HG02884 (cell line): Measurements from ENCODE around the gene ZNF524.

Source experiments
- ATAC-seq: cut with Tn5 transposase; IDR thresholded peaks from one replicate; pipeline ENCODE4 v1.9.1; 2021; ENCODE audit warnings: mild to moderate bottlenecking, moderate library complexity; ENCODE audit not compliant: unreplicated experiment

Gene ZNF524

DNA sequence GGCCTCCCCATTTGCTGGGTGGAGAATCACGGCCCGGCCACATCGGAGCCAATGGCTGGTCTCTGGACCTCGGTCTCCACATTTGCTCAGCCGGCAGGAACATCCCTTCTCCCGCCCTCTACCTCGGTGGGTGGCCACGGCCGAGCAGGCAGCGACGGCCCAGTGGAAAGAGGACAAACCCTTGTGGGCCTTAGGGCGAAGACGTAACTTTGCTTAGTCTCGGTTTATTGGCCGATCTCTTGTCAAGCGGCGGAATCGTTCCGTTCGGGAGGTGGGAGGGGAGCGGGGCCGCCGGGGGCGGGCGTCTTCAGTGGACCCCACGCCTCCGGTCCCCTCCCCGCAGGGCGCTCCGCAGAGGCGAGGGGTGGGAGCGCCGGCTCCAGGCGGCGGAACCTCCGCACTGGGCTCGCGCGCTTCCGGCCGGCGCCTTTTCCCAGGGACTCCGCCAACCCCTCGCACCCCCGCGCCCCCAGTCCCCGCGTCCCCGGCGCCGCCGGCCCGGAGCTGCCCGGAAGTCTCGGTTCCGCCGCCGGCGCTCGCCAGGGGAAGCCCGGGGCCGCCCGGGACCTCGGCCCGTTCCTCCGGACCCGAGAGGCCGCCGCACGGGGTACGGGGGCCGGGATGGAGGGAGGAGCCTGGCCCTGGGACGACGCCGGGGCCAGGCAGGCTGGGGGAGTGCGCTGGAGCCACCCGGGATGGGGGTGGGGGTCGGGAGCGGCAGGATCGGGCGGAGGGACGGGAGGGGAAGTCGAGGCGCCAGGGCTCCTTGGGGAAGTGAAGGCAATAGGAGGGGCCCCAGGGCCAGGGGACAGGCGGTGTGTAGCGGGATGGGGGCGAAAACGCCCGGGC is 40.7 kb downstream of the ZNF524 start, which contains the start of gene ZNF580:
TSS of gene ZNF580 (plus strand) at position 426 of the 849 bp plus-strand sequence. CDS start 1,507 bp downstream, outside the sequence.
- no peak for ATAC-seq

DNA sequence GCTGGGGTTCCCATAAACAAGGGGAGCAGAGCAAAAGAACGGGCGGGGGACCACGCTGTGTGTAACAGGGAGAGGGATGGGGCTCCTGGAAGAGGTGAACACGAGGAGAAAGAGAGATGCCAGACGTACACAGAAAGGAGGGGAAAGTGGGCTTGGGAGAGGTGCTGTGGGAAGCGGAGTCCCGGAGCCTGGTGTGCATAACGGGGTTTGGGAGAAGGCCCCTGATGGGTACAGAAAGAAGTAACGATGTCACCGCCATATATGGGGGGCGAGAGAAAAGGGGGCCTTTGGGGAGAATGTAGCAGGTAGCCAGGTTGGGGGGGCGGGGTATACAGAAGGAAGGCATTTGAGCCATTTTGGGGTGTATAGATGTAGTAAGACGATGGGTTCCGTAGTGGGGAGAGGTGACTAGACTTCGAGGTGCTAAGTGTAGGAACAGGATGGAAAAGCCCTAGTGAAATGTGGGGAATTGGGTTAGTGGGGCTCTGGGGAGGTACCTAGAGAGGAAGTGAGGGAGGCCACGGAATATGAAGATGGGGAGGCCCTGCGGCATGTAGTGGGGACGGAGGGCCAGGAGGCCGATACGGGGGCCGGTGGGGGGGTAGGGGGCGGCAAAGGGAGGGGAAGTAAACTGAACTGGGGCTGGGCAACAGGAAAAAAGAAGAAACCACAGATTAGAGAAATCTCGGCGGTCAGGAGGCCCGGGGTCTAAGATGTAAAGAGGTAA is 41.5 kb downstream of the ZNF524 start:
- no peak for ATAC-seq

DNA sequence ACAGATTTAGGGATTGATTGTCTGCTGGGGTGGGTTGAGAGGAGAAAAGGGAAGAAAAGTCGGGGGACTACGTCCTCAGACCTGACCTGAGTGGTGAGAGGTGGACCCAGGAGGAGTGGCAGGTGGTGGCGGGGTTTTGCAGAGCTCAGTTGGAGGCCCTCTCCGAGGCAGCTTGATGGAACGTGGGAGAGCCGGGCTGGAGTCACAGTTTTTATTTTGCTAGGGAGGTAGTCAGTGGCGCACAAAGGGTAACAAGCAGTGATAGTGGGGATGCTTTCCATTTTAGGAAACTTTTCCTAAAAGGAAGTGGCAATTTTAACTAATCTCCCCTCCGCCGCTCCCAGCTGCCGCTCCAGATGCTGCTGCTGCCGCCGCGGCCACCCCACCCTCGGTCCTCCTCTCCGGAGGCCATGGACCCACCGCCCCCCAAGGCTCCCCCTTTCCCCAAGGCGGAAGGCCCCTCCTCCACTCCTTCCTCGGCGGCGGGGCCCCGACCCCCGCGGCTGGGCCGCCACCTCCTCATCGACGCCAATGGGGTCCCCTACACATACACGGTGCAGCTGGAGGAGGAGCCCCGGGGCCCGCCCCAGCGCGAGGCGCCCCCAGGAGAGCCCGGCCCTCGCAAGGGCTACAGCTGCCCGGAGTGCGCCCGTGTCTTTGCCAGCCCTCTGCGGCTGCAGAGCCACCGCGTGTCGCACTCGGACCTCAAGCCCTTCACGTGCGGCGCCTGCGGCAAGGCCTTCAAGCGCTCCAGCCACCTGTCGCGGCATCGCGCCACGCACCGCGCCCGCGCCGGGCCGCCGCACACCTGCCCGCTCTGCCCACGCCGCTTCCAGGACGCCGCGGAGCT is 42.3 kb downstream of the ZNF524 start:
- ATAC-seq: no peak

DNA sequence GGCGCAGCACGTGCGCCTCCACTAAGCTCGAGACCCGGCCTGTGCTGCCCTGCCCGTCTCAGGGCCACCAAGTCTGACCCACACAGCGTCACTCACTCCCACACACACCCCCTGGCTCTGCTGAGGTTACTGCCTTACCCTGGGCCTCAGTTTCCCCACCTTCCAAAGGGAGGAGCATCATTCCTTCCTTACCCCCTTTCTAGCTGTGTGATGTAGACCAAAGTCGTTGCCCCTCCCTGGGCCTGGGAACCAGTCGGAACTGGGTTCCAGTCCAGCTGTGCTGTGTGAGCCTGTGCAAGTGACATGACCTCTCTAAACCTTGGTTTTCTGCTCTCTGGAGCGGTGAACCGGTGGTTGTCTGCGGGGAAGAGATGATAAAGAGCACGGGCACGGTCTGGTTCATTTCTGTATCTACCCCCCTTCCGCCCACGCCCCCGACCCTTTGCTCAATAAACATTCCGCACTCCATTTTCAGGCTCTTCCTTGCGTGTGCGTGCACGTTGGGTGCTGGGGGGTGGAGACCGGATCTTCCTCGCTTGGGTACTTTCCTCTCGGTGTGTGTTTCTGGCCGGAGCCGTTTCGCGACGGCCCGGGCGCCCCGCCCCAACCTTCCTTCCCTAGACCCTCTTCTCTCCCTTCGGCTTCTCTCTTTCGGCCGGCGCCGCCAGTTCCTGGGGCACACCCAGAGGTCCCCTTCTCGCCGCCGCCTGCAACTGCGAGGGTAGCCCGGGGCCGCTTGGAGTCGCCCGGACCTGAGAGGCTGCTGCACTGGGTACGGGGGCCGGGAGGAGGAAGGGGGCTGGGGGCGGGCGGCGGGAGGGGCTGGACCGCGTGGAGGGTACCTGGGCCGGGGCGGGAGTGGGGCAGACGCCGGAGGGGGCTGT is 43.2 kb downstream of the ZNF524 start, which contains the start of gene ZNF581:
TSS of gene ZNF581 (plus strand) at position 647 of the 884 bp plus-strand sequence. CDS start 923 bp downstream, outside the sequence.
- ATAC-seq: no peak

DNA sequence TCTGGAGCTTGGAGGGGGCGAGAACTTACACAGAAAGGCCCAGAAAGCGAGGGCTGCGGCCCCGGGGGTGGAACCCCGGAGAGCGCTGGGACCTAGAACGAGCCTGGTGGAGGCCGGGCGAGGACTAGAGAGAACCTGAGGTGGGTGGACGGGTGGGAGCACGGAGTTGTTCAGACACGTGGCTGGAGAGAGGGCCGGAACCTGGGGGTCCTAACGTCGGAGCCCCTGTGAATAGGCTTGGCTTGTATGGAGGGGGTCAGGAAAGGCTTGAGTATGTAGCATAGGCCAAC is 43.7 kb downstream of the ZNF524 start:
- no peak for ATAC-seq

DNA sequence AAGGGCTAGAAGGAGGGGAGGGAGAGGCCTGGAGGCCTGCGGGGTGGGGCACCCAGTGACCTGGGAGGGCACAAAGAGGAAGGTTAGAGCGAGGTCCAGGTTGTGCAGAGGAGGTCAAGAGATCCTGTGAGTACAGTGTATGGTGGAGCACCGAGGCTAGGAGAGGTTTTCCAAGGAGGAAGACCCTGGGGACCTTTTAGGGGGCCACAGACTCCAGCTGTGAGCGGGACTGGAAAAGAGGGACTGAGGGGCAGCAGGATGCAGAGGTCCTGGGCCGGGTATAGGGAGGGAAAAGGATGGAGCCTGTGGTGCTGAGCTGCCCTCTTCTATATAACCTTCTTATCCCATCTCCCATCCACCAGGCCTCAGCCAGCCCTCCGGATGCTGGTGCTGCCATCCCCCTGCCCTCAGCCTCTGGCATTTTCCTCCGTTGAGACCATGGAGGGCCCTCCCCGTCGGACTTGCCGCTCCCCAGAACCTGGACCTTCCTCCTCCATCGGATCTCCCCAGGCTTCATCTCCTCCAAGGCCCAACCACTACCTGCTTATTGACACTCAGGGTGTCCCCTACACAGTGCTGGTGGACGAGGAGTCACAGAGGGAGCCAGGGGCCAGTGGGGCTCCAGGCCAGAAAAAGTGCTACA is 44.2 kb downstream of the ZNF524 start:
- ATAC-seq: no peak

DNA sequence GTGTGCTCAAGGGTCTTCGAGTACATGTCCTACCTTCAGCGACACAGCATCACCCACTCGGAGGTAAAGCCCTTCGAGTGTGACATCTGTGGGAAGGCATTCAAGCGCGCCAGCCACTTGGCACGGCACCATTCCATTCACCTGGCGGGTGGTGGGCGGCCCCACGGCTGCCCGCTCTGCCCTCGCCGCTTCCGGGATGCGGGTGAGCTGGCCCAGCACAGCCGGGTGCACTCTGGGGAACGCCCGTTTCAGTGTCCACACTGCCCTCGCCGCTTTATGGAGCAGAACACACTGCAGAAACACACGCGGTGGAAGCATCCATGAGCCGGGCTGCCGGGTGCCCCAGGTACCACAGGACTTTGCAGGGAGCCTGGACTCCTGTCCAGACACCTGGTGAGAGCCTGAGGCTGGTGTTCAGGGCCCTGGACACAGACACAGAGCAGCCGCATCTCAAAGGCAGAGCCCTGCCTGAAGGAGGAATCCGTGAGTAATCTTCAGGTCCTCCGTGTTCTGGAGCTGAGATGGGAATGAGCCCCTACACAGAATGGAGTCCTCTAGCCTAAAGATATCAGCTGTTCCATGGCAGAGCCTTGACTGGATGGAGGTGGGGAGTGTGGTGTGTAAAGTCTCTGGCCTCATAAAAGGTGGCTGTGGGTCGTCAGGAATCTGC is 44.9 kb downstream of the ZNF524 start:
- no peak for ATAC-seq

DNA sequence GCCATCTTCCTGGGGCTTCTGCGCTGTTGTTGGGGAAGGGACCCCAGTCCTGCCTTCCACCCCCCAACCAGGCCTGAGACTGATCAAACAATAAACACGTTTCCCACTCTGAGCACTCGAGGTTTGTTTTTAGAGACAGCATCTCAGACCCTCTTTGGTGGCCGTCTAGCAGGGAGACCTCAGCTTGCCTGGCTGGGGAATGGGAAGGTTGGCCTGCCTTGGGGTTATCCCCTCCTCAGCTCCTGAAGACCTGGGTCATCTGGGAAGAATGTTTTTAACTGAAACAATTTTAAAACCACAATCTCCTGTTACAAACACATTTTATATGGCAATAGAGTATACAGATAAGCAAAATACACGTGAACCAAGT is 45.4 kb downstream of the ZNF524 start:
- no peak for ATAC-seq

DNA sequence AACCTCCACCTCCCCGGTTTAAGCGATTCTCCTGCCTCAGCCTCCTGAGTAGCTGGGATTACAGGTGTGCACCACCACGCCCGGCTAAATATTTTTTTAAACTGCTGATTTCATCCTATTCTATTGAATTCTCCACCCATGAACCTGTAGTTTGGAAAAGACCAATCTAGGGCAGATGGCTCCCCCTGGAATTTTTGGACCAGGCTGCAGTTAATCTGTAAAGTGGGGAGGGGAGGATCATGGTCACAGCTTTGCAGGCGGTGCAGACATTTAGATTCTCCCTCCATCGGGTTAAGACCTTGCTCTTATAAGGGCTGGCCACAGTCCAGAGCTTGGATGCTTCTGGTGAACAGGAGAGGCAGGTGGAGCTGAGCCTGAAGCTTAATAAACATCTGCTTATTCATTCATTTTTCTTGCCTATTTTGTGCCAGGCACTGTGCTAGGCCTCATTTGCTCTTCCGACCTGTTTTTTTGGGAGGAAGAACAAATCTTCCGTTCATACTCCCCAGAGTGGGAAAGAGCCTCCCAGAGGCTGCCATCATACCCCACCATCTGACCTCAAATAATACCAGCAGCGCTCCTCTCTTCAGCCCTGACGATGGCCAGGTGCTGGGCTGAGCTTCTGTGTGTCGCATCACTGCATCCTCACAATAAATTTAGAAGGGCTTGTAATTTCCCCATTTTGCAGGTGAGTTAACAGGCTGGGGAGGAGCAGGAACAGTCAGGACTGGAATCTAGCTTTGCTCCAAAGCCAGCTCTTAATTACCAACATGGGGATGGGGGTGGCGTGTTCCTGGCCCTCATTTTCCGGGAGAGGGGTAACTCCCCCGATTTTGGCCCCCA is 47.0 kb downstream of the ZNF524 start:
- ATAC-seq: no peak

DNA sequence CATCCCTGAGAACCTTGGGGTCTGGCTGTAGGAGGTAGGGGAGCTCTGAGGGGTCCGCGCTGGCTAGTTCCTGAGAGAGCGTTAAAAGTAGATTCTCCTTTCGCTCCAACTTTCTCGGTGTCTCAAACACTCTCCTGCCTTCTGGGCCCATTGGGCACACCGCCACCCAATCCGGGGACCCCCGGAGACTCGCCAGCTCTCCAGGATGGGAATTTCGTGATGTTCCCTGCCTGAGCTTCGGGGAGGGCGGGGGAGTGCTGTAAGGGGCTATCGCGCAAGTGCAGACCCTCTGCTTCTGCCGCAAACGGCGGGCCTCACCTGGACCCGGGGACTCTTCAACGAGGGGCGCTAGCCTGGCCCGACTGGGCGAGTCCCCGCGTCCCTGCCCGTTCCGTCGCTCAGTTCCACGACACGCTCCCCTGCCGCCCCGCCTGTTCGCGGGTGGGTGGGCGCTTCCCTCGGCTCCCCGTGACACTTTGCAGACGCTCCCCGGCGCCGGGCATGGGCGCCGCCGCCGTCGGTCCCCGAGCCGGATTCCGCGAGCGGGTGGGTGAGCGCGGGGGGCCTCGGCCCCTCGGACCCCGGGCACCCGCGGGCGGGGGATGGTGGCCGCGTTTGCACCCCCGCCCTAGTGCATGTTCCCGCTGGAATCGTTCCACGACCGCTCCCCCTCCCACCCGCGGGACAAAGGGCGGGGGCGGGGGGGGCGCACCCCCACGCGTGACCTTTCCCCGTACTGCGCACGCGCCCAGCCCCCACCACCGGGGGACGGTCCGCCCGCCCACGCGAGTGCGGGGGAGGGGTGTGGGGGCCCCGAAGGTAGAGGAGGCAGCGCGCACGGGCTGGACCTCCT is 47.9 kb downstream of the ZNF524 start, which contains the start of gene CCDC106:
TSS of gene CCDC106 (plus strand) at position 481 of the 853 bp plus-strand sequence. CDS start 835 bp downstream, outside the sequence.
- ATAC-seq: no peak

DNA sequence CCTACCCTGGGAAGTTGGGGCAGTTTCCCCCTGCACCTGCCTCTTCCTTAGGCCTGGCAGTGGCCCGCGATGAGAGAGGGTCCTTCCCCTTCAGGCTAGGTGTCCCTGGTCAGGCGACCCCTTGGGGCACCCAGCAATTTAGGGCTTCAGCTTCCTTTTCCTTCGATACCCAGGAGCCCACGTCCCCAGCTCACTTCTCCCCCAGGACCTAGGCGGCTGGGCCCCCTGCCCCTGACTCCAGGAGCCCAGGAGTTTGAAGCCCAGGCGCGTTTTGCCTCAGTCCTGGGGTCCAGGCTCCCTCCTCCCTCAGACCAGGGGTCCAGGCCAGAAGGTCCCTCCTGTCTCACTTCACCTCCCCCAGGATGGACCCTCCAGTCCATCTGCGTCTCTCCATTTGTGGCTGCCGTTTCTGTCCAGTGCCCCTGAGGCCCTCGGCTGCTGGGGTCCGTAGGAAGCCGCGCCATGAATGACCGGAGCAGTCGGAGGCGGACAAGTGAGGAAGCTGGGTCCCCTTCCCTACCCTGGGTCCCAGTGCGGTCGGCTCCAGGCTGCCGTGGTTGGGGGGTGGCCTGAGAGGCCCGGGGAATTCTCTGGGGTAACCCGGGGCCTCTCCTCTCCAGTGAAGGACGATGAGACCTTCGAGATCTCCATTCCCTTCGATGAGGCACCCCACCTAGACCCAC is 48.6 kb downstream of the ZNF524 start:
- no peak for ATAC-seq

DNA sequence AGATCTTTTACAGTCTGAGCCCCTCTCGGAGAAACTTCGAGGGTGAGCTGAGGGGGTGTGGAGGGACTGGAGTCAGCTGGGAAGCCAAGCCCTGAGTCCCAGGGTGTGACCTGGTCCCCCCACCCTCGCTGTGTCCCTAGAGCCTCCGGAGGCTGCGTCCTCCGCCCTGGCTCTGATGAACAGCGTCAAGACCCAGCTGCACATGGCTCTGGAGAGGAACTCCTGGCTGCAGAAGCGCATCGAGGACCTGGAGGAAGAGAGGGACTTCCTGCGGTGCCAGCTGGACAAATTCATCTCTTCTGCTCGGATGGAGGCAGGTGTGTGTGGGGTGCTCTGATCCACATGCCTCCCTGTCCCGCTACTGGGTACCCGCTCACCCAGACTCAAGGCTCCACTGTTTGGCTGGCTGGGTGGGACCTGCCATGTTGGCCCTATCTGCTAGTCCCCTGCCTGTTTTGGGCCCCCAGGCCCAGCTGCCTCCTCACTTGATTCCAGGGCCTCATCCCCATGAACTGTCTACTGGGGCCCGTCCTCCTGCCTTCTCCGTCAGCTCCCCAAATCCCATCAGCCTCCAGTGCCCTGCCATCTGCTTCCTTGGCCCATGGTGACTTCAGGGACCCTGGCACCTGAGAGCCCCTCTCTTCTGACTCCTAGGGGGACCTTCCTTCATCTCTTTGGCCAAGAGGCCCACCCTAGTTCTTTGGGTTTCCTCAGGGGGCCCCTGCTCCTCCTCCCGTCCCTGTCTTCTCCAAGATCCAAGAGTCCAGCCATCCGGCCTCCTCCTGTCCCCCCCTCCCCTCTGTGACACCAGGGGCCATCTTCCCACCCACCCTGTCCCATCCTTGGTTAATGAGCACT is 49.4 kb downstream of the ZNF524 start:
- no peak for ATAC-seq

DNA sequence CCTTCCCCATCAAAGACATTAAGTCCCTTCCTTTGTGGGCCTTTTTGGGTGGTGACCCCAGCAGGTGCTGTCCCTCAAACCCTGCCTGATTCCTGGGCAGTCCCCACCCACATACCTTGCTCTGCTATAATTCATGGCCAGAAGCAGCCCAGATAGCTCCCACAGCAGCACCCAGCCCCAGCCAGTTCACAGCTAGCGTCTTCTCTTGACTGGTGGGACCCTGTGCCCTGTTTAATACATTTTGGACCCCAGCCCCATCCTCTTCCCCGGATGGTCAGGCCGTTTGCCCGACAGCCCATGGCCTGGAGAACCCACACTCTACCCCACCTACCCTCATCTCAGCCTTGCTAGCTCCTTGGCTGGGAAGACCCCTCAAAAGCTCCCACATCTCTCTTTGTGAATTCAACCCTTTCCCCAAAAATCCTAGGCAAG is 50.1 kb downstream of the ZNF524 start:
- ATAC-seq: no peak

DNA sequence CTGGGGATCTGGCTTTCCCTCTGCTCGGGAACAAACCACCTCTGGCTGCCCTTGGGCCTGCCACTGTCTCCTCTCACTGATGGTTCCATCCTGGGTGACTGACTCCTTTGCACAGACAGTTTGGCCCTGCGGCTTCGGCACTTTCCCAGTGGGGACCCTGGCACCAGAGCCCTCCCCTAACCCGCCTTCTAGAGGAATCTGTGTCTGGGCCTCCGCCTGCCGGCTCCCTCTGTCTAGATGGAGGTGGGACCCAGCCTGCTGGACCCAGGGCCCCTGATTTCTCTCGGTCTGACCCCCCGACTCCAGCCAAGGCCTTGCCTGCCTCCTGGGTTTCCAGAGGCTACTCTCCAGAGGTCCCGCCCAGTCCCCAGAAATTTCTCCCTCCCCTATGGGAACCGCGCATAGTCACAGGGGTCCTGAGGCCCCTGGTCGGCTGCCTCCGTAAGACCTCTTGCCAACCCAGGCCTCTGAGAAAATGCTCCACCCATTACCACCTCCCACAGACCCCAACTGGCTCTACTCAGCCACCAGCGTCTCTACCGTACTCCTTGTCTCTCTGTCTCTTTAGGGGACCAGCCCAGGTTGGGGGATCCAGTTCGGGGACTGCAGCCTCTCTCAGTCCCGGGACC is 50.6 kb downstream of the ZNF524 start:
- no peak for ATAC-seq

DNA sequence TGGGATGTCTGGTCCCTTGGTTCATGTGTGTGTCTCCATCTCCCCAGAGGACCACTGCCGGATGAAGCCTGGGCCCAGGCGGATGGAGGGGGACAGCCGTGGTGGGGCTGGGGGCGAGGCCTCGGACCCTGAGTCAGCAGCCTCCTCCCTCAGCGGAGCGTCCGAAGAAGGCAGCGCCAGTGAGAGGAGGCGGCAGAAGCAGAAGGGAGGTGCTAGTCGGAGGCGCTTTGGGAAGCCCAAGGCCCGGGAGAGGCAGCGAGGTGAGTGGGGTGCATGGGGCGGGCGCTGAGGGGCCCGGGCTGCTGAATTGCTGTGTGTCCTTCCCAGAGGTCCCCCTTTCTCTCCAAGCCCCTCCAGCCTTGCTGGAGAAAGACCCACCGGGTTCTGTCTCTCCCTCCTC is 51.1 kb downstream of the ZNF524 start:
- no peak for ATAC-seq
